Heart left ventricle (tissue), 16 donors: ENCODE data around the gene SCN2B. TPM values are rescaled to one million over a fixed set of nuclear protein-coding genes. Genes with fewer than 3 reads are reported as not detected.

Experiments
- ATAC-seq, 4 donors: fragments of 200-7000 bp; cut with Tn5 transposase; one replicate each; pipeline ENCODE4 v1.9.1; 2020 to 2022; ENCODE audit warnings: moderate library complexity in 4 of 4, mild to moderate bottlenecking in 3 of 4, moderate number of reproducible peaks in 1 of 4
- DNase-seq, 5 donors: peaks; one replicate each; pipeline ENCODE4 v3.0.0-alpha.2; 2020
- H3K27ac ChIP-seq, 12 donors: fragments of 200-600 bp; sonication (generic) in 4 of 12; one replicate each; pipeline versions ENCODE4 v1.5.0 to v1.8.0; 2016 to 2022; ENCODE audit warnings: mild to moderate bottlenecking in 2 of 12
- H3K27me3 ChIP-seq, 9 donors: fragments of 200-600 bp; sonication (generic) in 2 of 9; one replicate each; pipeline versions ENCODE4 v1.5.1 to v1.8.0; 2016 to 2022; ENCODE audit warnings: mild to moderate bottlenecking in 3 of 9
- H3K36me3 ChIP-seq, 9 donors: fragments of 200-600 bp; sonication (generic) in 2 of 9; one replicate each; pipeline versions ENCODE4 v1.5.0 to v1.8.0; 2018 to 2022; ENCODE audit warnings: mild to moderate bottlenecking in 2 of 9
- H3K4me1 ChIP-seq, 12 donors: fragments of 200-600 bp; sonication (generic) in 4 of 12; one replicate each; pipeline versions ENCODE4 v1.5.0 to v1.8.0; 2016 to 2022; ENCODE audit warnings: mild to moderate bottlenecking in 3 of 12
- H3K4me3 ChIP-seq, 12 donors: fragments of 200-600 bp; sonication (generic) in 4 of 12; one replicate each; pipeline versions ENCODE4 v1.5.0 to v1.8.0; 2017 to 2022; ENCODE audit warnings: mild to moderate bottlenecking in 9 of 12, moderate library complexity in 4 of 12
- H3K9me3 ChIP-seq, 12 donors: fragments of 200-600 bp; sonication (generic) in 4 of 12; one replicate each; pipeline versions ENCODE4 v1.5.0 to v1.8.0; 2016 to 2022; ENCODE audit warnings: mild to moderate bottlenecking in 1 of 12
- CTCF ChIP-seq, 12 donors: fragments of 200-600 bp; sonication (generic) in 4 of 12; IDR thresholded peaks; one replicate each; pipeline versions ENCODE4 v1.5.0 to v1.8.0; 2018 to 2022; ENCODE audit warnings: antibody characterized with exemption in 12 of 12, mild to moderate bottlenecking in 5 of 12
- POLR2A ChIP-seq, 2 donors: fragments of 450-650 bp; IDR thresholded peaks; one replicate each; pipeline ENCODE4 v1.6.1; 2017; ENCODE audit warnings: antibody characterized with exemption in 2 of 2, mild to moderate bottlenecking in 2 of 2, moderate library complexity in 2 of 2
- WGBS, 4 donors: extraction: QIAGEN DNeasy Blood & Tissue Kit in 2 of 4; methylation state at CpG; one replicate each; pipeline versions ENCODE4 v1.1.5 to v1.1.7; 2013 to 2018; 5-methylcytosine and 5-hydroxymethylcytosine counted together
- intact Hi-C, 10 donors: fragments of 100-400 bp; cut with DNase I; formaldehyde crosslinking; loops; one replicate each; pipeline versions ENCODE4 v1.11.1 to v1.14.2; 2022
- polyA plus RNA-seq, 2 donors: library from polyadenylated mRNA; stranded (reverse); fragments of 200-250 nt; gene quantifications; one replicate each; pipeline ENCODE4 v1.2.3, GENCODE V29; 2013
- total RNA-seq, 9 donors: library from RNA; depleted of rRNA in 2 of 9; stranded (reverse); fragments of >200 nt in 2 of 9; fragmentation: NEBNext Ultra II Directional in 3 of 9; extraction: Animal tissue kit (Norgen Biotek cat#: 25700) in 3 of 9; gene quantifications; one replicate each; pipeline versions ENCODE4 v1.1.0 to v1.2.4, GENCODE V29; 2016 to 2023
- donor health status: ischemic (EF 13 %, LVEDD 7.1; RV severe dilation, severe dysfunction).
- donor health status: healthy with polysubstance abuse.
- donor health status: DM: no; HTN: yes; CAD: no.
- donor health status: DM: no; HTN: no; CAD: no.
- donor health status: ischemic (EF 25% LVEDD 6.9; RV normal size, moderate dysfunction).
- donor health status: ischemic (EF 25% LVEDD 5.7; RV mildly dilated, moderate dysfunction).
- donor health status: healthy.
- donor health status: DM: yes; HTN: yes; CAD: no.
- donor health status: ischemic (EF 35%, LVEDD 5.7; RV mildly dilated, moderate dysfunction).
- donor health status: nonischemic (EF 11% LVEDD 7.7; RV severe dilation, severe dysfunction).
- donor health status: DM: yes; HTN: yes; CAD: no.
- donor health status: PGD.
- donor health status: ischemic (EF 29% LVEDD 5.4; RV normal size, mild dysfunction).
- donor health status: nonischemic (EF 23%, LVEDD 6.1; RV moderate dilation, normal function).

Gene SCN2B
- total and polyA plus RNA-seq, 11 donors: 3.6 to 32.5 (median 11.8) TPM

DNA sequence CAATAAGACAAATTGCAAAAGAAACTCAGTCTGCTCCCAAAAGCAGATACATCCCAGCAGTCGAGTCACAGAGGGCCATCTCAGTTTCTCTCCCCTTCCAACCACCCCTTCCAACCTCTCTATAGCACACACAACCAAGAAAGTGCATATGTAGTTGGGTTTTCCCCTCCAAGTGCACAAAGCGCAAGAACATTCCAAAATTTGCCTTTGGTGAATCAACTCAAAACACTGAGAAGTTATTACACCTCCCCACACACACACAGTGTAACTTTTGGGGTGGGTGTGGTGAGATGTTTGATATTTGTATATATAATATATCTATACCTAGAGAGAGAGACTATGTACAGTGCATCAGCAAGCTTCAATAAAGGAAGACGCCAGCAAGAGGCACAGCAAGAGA, 13.6 kb downstream of the SCN2B start:
- DNase-seq: no peak
- H3K9me3 ChIP-seq: no peaks in the 10 kb centered on the region
- no peak overlapping the region for H3K27ac ChIP-seq
- TF ChIP-seq CTCF (IDR thresholded peaks at IDR 0.05): no peak
- TF ChIP-seq POLR2A (IDR thresholded peaks at IDR 0.05): no peak
- H3K4me3 ChIP-seq: no peak overlapping the region
- peaks cover 0 to 7% (median 0%) of the 10 kb centered on the region in 9 donors for H3K36me3 ChIP-seq
- WGBS, 4 donors: 84 to 96% (median 90%) methylated on average over 3 of the region's 3 CpGs
- no peak for ATAC-seq
- no peaks in the 10 kb centered on the region for H3K27me3 ChIP-seq
- peaks cover 0 to 8% (median 0%) of the 10 kb centered on the region in 12 donors for H3K4me1 ChIP-seq
- intact Hi-C loops: no loop called here

GRCh38 chr11:118161786-118162185, 14.7 kb downstream of the SCN2B start:
- 70 to 93% (median 75%) methylated on average over 6 of the region's 6 CpGs for WGBS, 4 donors
- H3K4me3 ChIP-seq: no peak overlapping the region
- no peaks in the 10 kb centered on the region for H3K36me3 ChIP-seq
- TF ChIP-seq POLR2A (IDR thresholded peaks at IDR 0.05) (no peak), CTCF (IDR thresholded peaks at IDR 0.05) (no peak)
- intact Hi-C loops: no loop called here
- peaks cover 0 to 11% (median 0%) of the 10 kb centered on the region in 12 donors for H3K4me1 ChIP-seq
- ATAC-seq: no peak
- peaks cover 0 to 9% (median 0%) of the 10 kb centered on the region in 9 donors for H3K27me3 ChIP-seq
- no peak for DNase-seq
- no peak overlapping the region for H3K27ac ChIP-seq
- H3K9me3 ChIP-seq: no peaks in the 10 kb centered on the region

- H3K4me1 ChIP-seq: peaks cover 0 to 27% (median 6%) of the 10 kb centered on the region in 12 donors
- H3K36me3 ChIP-seq: no peaks in the 10 kb centered on the region
- peaks cover 0 to 53% (median 5%) of the 10 kb centered on the region in 9 donors for H3K27me3 ChIP-seq
- no peak for TF ChIP-seq CTCF (IDR thresholded peaks at IDR 0.05)
- no peak for TF ChIP-seq POLR2A (IDR thresholded peaks at IDR 0.05)
- no peak overlapping the region for H3K4me3 ChIP-seq
- ATAC-seq (no peak), DNase-seq (no peak)
- WGBS, 4 donors: 31 to 54% (median 51%) methylated on average over 8 to 10 of the region's 10 CpGs
- no peak overlapping the region for H3K27ac ChIP-seq
- no peaks in the 10 kb centered on the region for H3K9me3 ChIP-seq
- intact Hi-C loops: no loop called here
These were observed 19.1 kb downstream of the SCN2B start for GRCh38 chr11:118157186-118157895.

DNA sequence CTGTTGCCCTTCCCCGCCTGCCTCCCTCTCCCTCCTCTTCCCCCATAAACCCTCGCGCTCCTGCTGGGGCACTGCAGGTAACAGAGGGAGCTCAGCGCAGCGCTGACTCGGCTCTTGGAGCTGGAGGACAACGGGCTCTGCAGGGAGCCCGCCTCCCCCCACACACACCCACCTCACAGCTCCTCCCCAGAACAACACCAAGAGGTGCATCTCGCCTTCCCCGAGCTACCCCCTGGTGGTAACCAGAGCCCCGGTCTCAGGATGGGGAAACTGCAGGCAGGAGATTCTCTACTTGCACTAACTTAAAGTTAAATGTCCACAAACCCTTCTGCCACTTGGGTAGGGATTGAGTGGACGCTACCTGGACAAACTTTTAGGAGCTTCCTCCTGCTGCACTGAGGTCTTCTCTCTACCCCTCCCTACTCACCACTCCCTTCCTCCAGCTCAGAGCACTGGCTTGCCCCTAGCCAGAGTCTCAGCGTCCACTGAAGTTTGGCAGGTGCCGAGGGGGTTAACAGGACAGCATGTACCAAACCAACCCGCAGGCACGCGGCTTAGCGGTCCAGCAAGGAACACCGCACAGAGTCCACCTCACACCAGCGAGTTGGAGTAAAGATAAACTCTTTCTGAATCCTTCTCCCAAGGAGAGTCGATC, 19.8 kb downstream of the SCN2B start:
- no peaks in the 10 kb centered on the region for H3K9me3 ChIP-seq
- peaks cover 0 to 60% (median 5%) of the 10 kb centered on the region in 9 donors for H3K27me3 ChIP-seq
- peaks cover 0 to 30% (median 8%) of the 10 kb centered on the region in 12 donors for H3K4me1 ChIP-seq
- peak overlapping the region in 1 of 12 donors; percentile 21 for H3K4me3 ChIP-seq
- peak in 3 of 4 donors; percentile 37 to 42 (median 38) for ATAC-seq
- WGBS, 4 donors: 12 to 19% (median 16%) methylated on average over 18 to 21 of the region's 21 CpGs
- no peak for DNase-seq
- no peak overlapping the region for H3K27ac ChIP-seq
- no peaks in the 10 kb centered on the region for H3K36me3 ChIP-seq
- no peak for TF ChIP-seq POLR2A (IDR thresholded peaks at IDR 0.05)
- no peak for TF ChIP-seq CTCF (IDR thresholded peaks at IDR 0.05)
- intact Hi-C loops: no loop called here
